Body of pancreas (tissue), 4 donors: ENCODE measurements around the gene HELZ. TPM values are rescaled to one million over a fixed set of nuclear protein-coding genes. Genes with fewer than 3 reads are reported as not detected.

Experiments
- ATAC-seq: fragments of 150-250 bp; one replicate; pipeline ENCODE4 v1.9.1; 2016
- DNase-seq, 4 donors: peaks; one replicate each; pipeline ENCODE4 v3.0.0-alpha.2; 2019
- H3K27ac ChIP-seq, 4 donors: fragments of 200-600 bp; sonication (generic); 1 replicate in 3 of 4; 2 replicates in 1 of 4; pipeline versions ENCODE4 v1.5.1 to v1.6.1; 2016 to 2019; ENCODE audit warnings: mild to moderate bottlenecking in 1 of 4, mixed read lengths in 1 of 4, moderate library complexity in 1 of 4
- H3K27me3 ChIP-seq, 2 donors: fragments of 200-600 bp; sonication (generic); one replicate each; pipeline ENCODE4 v1.6.0; 2016; ENCODE audit warnings: mild to moderate bottlenecking in 1 of 2
- H3K36me3 ChIP-seq, 2 donors: fragments of 200-600 bp; sonication (generic); replicated peaks in 1 of 2; 2 replicates each; pipeline ENCODE4 v1.5.1; 2016; ENCODE audit warnings: low read depth in 2 of 2; ENCODE audit not compliant: insufficient read depth in 1 of 2
- H3K4me1 ChIP-seq: fragments of 200-600 bp; sonication (generic); one replicate; pipeline ENCODE4 v1.6.0; 2016
- H3K4me3 ChIP-seq, 2 donors: fragments of 200-600 bp; sonication (generic); 1 replicate in 1 of 2; 2 replicates in 1 of 2; pipeline ENCODE4 v1.5.1; 2016 to 2019
- H3K9me3 ChIP-seq, 3 donors: fragments of 200-600 bp; sonication (generic); 1 replicate in 2 of 3; 2 replicates in 1 of 3; pipeline ENCODE4 v1.5.1; 2016
- CTCF ChIP-seq, 7 experiments: fragments of 450-650 bp in 4 of 7; fragments of 200-600 bp in 3 of 7; sonication (generic) in 3 of 7; IDR thresholded peaks; one replicate each; pipeline ENCODE4 v1.5.1; 2016 to 2019; ENCODE audit warnings: antibody characterized with exemption in 7 of 7
- POLR2A ChIP-seq, 3 donors: fragments of 450-650 bp; IDR thresholded peaks; one replicate each; pipeline ENCODE4 v1.6.1; 2016; ENCODE audit warnings: antibody characterized with exemption in 3 of 3, mild to moderate bottlenecking in 2 of 3
- WGBS, 2 donors: methylation state at CpG; one replicate each; pipeline ENCODE4 v1.1.5; 2017; 5-methylcytosine and 5-hydroxymethylcytosine counted together
- intact Hi-C: fragments of 100-400 bp; cut with DNase I; formaldehyde crosslinking; loops from one replicate; pipeline ENCODE4 v1.15.1; 2023
- total RNA-seq, 2 donors: library from RNA; depleted of rRNA; stranded (reverse); fragments of >200 nt; gene quantifications; one replicate each; pipeline ENCODE4 v1.1.0, GENCODE V29; 2016

Gene HELZ
- total RNA-seq, 2 donors from 2014 or later = 21.0 to 34.6 TPM

GRCh38 chr17:67051155-67051538 is 193.8 kb downstream of the HELZ start:
- no peaks in the 10 kb centered on the region for H3K36me3 ChIP-seq
- no peaks in the 10 kb centered on the region for H3K4me1 ChIP-seq
- peaks cover 0 to 6% (median 0%) of the 10 kb centered on the region in 3 donors for H3K9me3 ChIP-seq
- intact Hi-C loops = no loop called here
- ATAC-seq (no peak), DNase-seq (no peak)
- H3K4me3 ChIP-seq = no peak overlapping the region
- TF ChIP-seq POLR2A (IDR thresholded peaks at IDR 0.05) (no peak), CTCF (IDR thresholded peaks at IDR 0.05) (no peak)
- 68 to 74% methylated on average over 4 of the region's 4 CpGs for WGBS, 2 donors
- H3K27me3 ChIP-seq = no peaks in the 10 kb centered on the region
- H3K27ac ChIP-seq = no peak overlapping the region

- WGBS, 2 donors = 88 to 93% methylated on average over 6 of the region's 6 CpGs
- no peak overlapping the region for H3K4me3 ChIP-seq
- no peaks in the 10 kb centered on the region for H3K27me3 ChIP-seq
- intact Hi-C loops = no loop called here
- no peak overlapping the region for H3K27ac ChIP-seq
- H3K9me3 ChIP-seq = peaks cover 0 to 6% (median 0%) of the 10 kb centered on the region in 3 donors
- TF ChIP-seq CTCF (IDR thresholded peaks at IDR 0.05) (no peak), POLR2A (IDR thresholded peaks at IDR 0.05) (no peak)
- DNase-seq = no peak
- no peaks in the 10 kb centered on the region for H3K36me3 ChIP-seq
- H3K4me1 ChIP-seq = no peaks in the 10 kb centered on the region
- ATAC-seq = no peak
Measured at GRCh38 chr17:67050471-67051154, 194.4 kb downstream of the HELZ start.

- H3K36me3 ChIP-seq = no peaks in the 10 kb centered on the region
- WGBS, 2 donors = 100% methylated on average over 1 of the region's 1 CpG
- no peak for ATAC-seq
- no peak for DNase-seq
- H3K4me3 ChIP-seq = no peak overlapping the region
- peaks cover 1% of the 10 kb centered on the region for H3K4me1 ChIP-seq
- peaks cover 0 to 6% (median 0%) of the 10 kb centered on the region in 3 donors for H3K9me3 ChIP-seq
- H3K27me3 ChIP-seq = no peaks in the 10 kb centered on the region
- intact Hi-C loops = no loop called here
- TF ChIP-seq CTCF (IDR thresholded peaks at IDR 0.05) = no peak
- TF ChIP-seq POLR2A (IDR thresholded peaks at IDR 0.05) = no peak
- no peak overlapping the region for H3K27ac ChIP-seq
Measured at GRCh38 chr17:67050066-67050465, 194.9 kb downstream of the HELZ start.

GRCh38 chr17:67049025-67049739 is 195.8 kb downstream of the HELZ start:
- no peak overlapping the region for H3K4me3 ChIP-seq
- H3K27me3 ChIP-seq = no peaks in the 10 kb centered on the region
- intact Hi-C loops = no loop called here
- H3K9me3 ChIP-seq = peaks cover 0 to 6% (median 0%) of the 10 kb centered on the region in 3 donors
- H3K27ac ChIP-seq = no peak overlapping the region
- no peak for ATAC-seq
- TF ChIP-seq CTCF (IDR thresholded peaks at IDR 0.05) (no peak), POLR2A (IDR thresholded peaks at IDR 0.05) (no peak)
- H3K36me3 ChIP-seq = no peaks in the 10 kb centered on the region
- DNase-seq = no peak
- 76 to 83% methylated on average over 5 of the region's 5 CpGs for WGBS, 2 donors
- peaks cover 8% of the 10 kb centered on the region for H3K4me1 ChIP-seq
